GM21529 (cell line): ENCODE measurements around the gene OR51A7.
"Not testable (repeated sequence)": the region's sequence is repeated elsewhere in the genome, so short reads cannot be mapped to it uniquely, and the experiment has no call there.

Source experiments
- ATAC-seq: cut with Tn5 transposase; IDR thresholded peaks from one replicate; pipeline ENCODE4 v1.9.1; 2021; ENCODE audit not compliant: unreplicated experiment

Gene OR51A7

GRCh38 chr11:4903484-4903883 is at the start of gene OR51A7:
Gene OR51A7, plus strand, starts transcription at chr11:4903783. Its CDS starts 3,587 bp downstream, at chr11:4907370.
- ATAC-seq = no peak

GRCh38 chr11:4854286-4854685 is 49.3 kb upstream of the OR51A7 start:
- not testable (repeated sequence) for ATAC-seq

- ATAC-seq = no peak
Measured at GRCh38 chr11:4862447-4863236, 40.9 kb upstream of the OR51A7 start.

- ATAC-seq = no peak
Measured at GRCh38 chr11:4863876-4864275, 39.7 kb upstream of the OR51A7 start.

- ATAC-seq = no peak
Measured at GRCh38 chr11:4865855-4866254, 37.7 kb upstream of the OR51A7 start.

- no peak for ATAC-seq
Measured at GRCh38 chr11:4881188-4881587, 22.4 kb upstream of the OR51A7 start.

- no peak for ATAC-seq
Measured at GRCh38 chr11:4881860-4882500, 21.6 kb upstream of the OR51A7 start, which contains the start of gene OR51T1. Gene OR51T1, plus strand, starts transcription at chr11:4881900. Its CDS starts 0 bp downstream, at chr11:4881900.

- no peak for ATAC-seq
Measured at GRCh38 chr11:4882543-4882942, 21.0 kb upstream of the OR51A7 start.

- ATAC-seq = no peak
Measured at GRCh38 chr11:4884361-4884760, 19.2 kb upstream of the OR51A7 start.

GRCh38 chr11:4886186-4886585 is 17.4 kb upstream of the OR51A7 start:
- ATAC-seq = no peak

GRCh38 chr11:4887591-4887990 is 16.0 kb upstream of the OR51A7 start:
- ATAC-seq = no peak

GRCh38 chr11:4890279-4890678 is 13.3 kb upstream of the OR51A7 start:
- no peak for ATAC-seq

GRCh38 chr11:4891996-4892640 is 11.5 kb upstream of the OR51A7 start:
- ATAC-seq = no peak

- ATAC-seq = no peak
Measured at GRCh38 chr11:4916581-4916980, 13.0 kb downstream of the OR51A7 start.

- no peak for ATAC-seq
Measured at GRCh38 chr11:4919250-4919649, 15.7 kb downstream of the OR51A7 start, which contains the start of gene OR51G2. Gene OR51G2, minus strand, starts transcription at chr11:4919350. Its CDS starts 3,687 bp downstream, at chr11:4915663.

- ATAC-seq = no peak
Measured at GRCh38 chr11:4921796-4922195, 18.2 kb downstream of the OR51A7 start.

GRCh38 chr11:4922304-4922703 is 18.7 kb downstream of the OR51A7 start:
- ATAC-seq = no peak

- ATAC-seq = no peak
Measured at GRCh38 chr11:4924239-4924638, 20.7 kb downstream of the OR51A7 start, which contains the start of gene OR51G1. Gene OR51G1, minus strand, starts transcription at chr11:4924339. Its CDS starts 0 bp downstream, at chr11:4924339.

GRCh38 chr11:4926608-4927007 is 23.0 kb downstream of the OR51A7 start:
- ATAC-seq = no peak

GRCh38 chr11:4932751-4933150 is 29.2 kb downstream of the OR51A7 start:
- ATAC-seq = no peak

- ATAC-seq = no peak
Measured at GRCh38 chr11:4936745-4937144, 33.2 kb downstream of the OR51A7 start.

GRCh38 chr11:4947505-4947904 is 43.9 kb downstream of the OR51A7 start, which contains the start of gene OR51A4:
Gene OR51A4, minus strand, starts transcription at chr11:4947605. Its CDS starts 505 bp downstream, at chr11:4947100.
- no peak for ATAC-seq
